Mesendoderm (in vitro differentiated cells): Measurements from ENCODE around the gene S100PBP.

Experiments used
- DNase-seq: peaks from one replicate; pipeline ENCODE4 v3.0.0; 2013
- H2AK5ac ChIP-seq: 2 replicates; pipeline ENCODE4 v1.6.1; 2013; ENCODE audit warnings: low read length, inconsistent platforms
- H2BK120ac ChIP-seq: 2 replicates; pipeline ENCODE4 v1.6.1; 2013; ENCODE audit warnings: low read depth, mild to moderate bottlenecking, low read length, moderate library complexity, mixed read lengths
- H2BK15ac ChIP-seq: replicated peaks from 2 replicates; pipeline ENCODE4 v1.6.1; 2013; ENCODE audit warnings: low read depth, mild to moderate bottlenecking, moderate library complexity
- H2BK5ac ChIP-seq: 2 replicates; pipeline ENCODE4 v1.6.1; 2013; ENCODE audit warnings: low read length, inconsistent platforms
- H3K18ac ChIP-seq: 2 replicates; pipeline ENCODE4 v1.6.1; 2013; ENCODE audit warnings: mild to moderate bottlenecking, low read length, mixed read lengths
- H3K23ac ChIP-seq: one replicate; pipeline ENCODE4 v1.6.1; 2013; ENCODE audit warnings: low read length
- H3K27ac ChIP-seq: 2 replicates; pipeline ENCODE4 v1.5.1; 2013; ENCODE audit warnings: low read depth, mild to moderate bottlenecking, inconsistent platforms, low read length, moderate library complexity
- H3K27me3 ChIP-seq: 2 replicates; pipeline ENCODE4 v1.6.1; 2013; ENCODE audit warnings: low read length, control low read depth, mild to moderate bottlenecking, inconsistent platforms; ENCODE audit not compliant: insufficient read depth, poor library complexity
- H3K36me3 ChIP-seq: 2 replicates; pipeline ENCODE4 v1.6.1; 2013; ENCODE audit warnings: low read length, inconsistent platforms; ENCODE audit not compliant: control insufficient read depth, insufficient read depth
- H3K4ac ChIP-seq: one replicate; pipeline ENCODE4 v1.6.1; 2013; ENCODE audit warnings: low read depth, mild to moderate bottlenecking, low read length, moderate library complexity
- H3K4me1 ChIP-seq: 2 replicates; pipeline ENCODE4 v1.6.1; 2013; ENCODE audit warnings: low read depth, low read length, inconsistent platforms; ENCODE audit not compliant: control insufficient read depth
- H3K4me2 ChIP-seq: 2 replicates; pipeline ENCODE4 v1.6.1; 2013; ENCODE audit warnings: low read length
- H3K4me3 ChIP-seq: 2 replicates; pipeline ENCODE4 v1.5.1; 2013; ENCODE audit warnings: mild to moderate bottlenecking, low read length
- H3K56ac ChIP-seq: one replicate; pipeline ENCODE4 v1.6.1; 2013; ENCODE audit warnings: low read length
- H3K79me1 ChIP-seq: 2 replicates; pipeline ENCODE4 v1.6.1; 2013; ENCODE audit warnings: low read length, inconsistent platforms
- H3K79me2 ChIP-seq: 2 replicates; pipeline ENCODE4 v1.6.1; 2013; ENCODE audit warnings: mild to moderate bottlenecking, low read length; ENCODE audit not compliant: control insufficient read depth, insufficient read depth
- H3K9ac ChIP-seq: 2 replicates; pipeline ENCODE4 v1.6.1; 2013; ENCODE audit warnings: low read length, inconsistent platforms
- H4K5ac ChIP-seq: one replicate; pipeline ENCODE4 v1.6.1; 2013; ENCODE audit warnings: low read length
- H4K8ac ChIP-seq: one replicate; pipeline ENCODE4 v1.6.1; 2013; ENCODE audit warnings: low read depth, mild to moderate bottlenecking, control low read depth, low read length, moderate library complexity
- WGBS: extraction: QIAGEN DNeasy Blood & Tissue Kit; methylation state at CpG from one replicate; pipeline ENCODE4 v1.1.7; 2013; ENCODE audit warnings: low lambda C conversion rate, missing lambda C conversion rate; ENCODE audit not compliant: insufficient coverage; ENCODE audit errors: extremely low coverage; 5-methylcytosine and 5-hydroxymethylcytosine counted together

The S100PBP gene

GRCh38 chr1:32771561-32772280 lies 45.7 kb upstream of the S100PBP start:
- no peak overlapping the region for H3K18ac ChIP-seq
- H3K23ac ChIP-seq, result no peak overlapping the region
- peaks cover 2% of the 10 kb centered on the region for H3K4me1 ChIP-seq
- no peak overlapping the region for H3K4me3 ChIP-seq
- H2BK120ac ChIP-seq, result no peak overlapping the region
- no peak for DNase-seq
- H4K5ac ChIP-seq, result no peak overlapping the region
- H3K27me3 ChIP-seq, result no peaks in the 10 kb centered on the region
- no peak overlapping the region for H3K9ac ChIP-seq
- H2BK5ac ChIP-seq, result no peak overlapping the region
- H3K79me2 ChIP-seq, result peaks cover 12% of the 10 kb centered on the region
- no peak overlapping the region for H3K4me2 ChIP-seq
- H3K27ac ChIP-seq, result no peak overlapping the region
- H2BK15ac ChIP-seq, result no peak overlapping the region
- no peak overlapping the region for H4K8ac ChIP-seq
- peak overlapping the region; percentile 44 for H3K56ac ChIP-seq
- no peak overlapping the region for H2AK5ac ChIP-seq
- no CpG with 5 or more reads among the region's 30 CpGs for WGBS
- H3K36me3 ChIP-seq, result peaks cover 11% of the 10 kb centered on the region
- peaks cover 10% of the 10 kb centered on the region for H3K79me1 ChIP-seq
- H3K4ac ChIP-seq, result no peak overlapping the region

GRCh38 chr1:32772281-32773017 lies 45.0 kb upstream of the S100PBP start:
- Histone ChIP-seq H3K4me3 (no peak overlapping the region), H2BK5ac (no peak overlapping the region), H2BK15ac (no peak overlapping the region), H4K8ac (no peak overlapping the region), H3K23ac (no peak overlapping the region), H2BK120ac (no peak overlapping the region), H3K56ac (no peak overlapping the region), H3K18ac (no peak overlapping the region), H2AK5ac (no peak overlapping the region), H3K9ac (no peak overlapping the region), H3K27ac (no peak overlapping the region), H3K4me1 (no peaks in the 10 kb centered on the region), H3K36me3 (peaks cover 11% of the 10 kb centered on the region), H3K79me1 (peaks cover 5% of the 10 kb centered on the region), H3K79me2 (peaks cover 4% of the 10 kb centered on the region), H3K4me2 (no peak overlapping the region), H4K5ac (no peak overlapping the region), H3K27me3 (no peaks in the 10 kb centered on the region), H3K4ac (no peak overlapping the region)
- WGBS, result no CpG with 5 or more reads among the region's 10 CpGs
- DNase-seq, result no peak

GRCh38 chr1:32773018-32773763 lies 44.3 kb upstream of the S100PBP start:
- peak; percentile 90 for DNase-seq
- WGBS, result no CpG with 5 or more reads among the region's 9 CpGs
- Histone ChIP-seq H3K4me3 (no peak overlapping the region), H2AK5ac (no peak overlapping the region), H3K4me1 (no peaks in the 10 kb centered on the region), H3K27ac (no peak overlapping the region), H4K5ac (no peak overlapping the region), H3K4me2 (no peak overlapping the region), H3K79me1 (no peaks in the 10 kb centered on the region), H3K36me3 (peaks cover 9% of the 10 kb centered on the region), H3K79me2 (no peaks in the 10 kb centered on the region), H3K23ac (no peak overlapping the region), H2BK120ac (no peak overlapping the region), H3K27me3 (no peaks in the 10 kb centered on the region), H3K9ac (no peak overlapping the region), H3K4ac (no peak overlapping the region), H3K18ac (no peak overlapping the region), H2BK5ac (no peak overlapping the region), H2BK15ac (no peak overlapping the region), H4K8ac (no peak overlapping the region), H3K56ac (no peak overlapping the region)

GRCh38 chr1:32773764-32774463 lies 43.5 kb upstream of the S100PBP start:
- Histone ChIP-seq H3K27ac (no peak overlapping the region), H3K18ac (no peak overlapping the region), H3K56ac (no peak overlapping the region), H2BK120ac (no peak overlapping the region), H3K79me2 (no peaks in the 10 kb centered on the region), H4K5ac (no peak overlapping the region), H3K79me1 (no peaks in the 10 kb centered on the region), H3K27me3 (no peaks in the 10 kb centered on the region), H3K4me3 (no peak overlapping the region), H3K4me1 (no peaks in the 10 kb centered on the region), H3K9ac (no peak overlapping the region), H3K4me2 (no peak overlapping the region), H2BK5ac (no peak overlapping the region), H2BK15ac (no peak overlapping the region), H4K8ac (no peak overlapping the region), H3K36me3 (peaks cover 9% of the 10 kb centered on the region), H3K4ac (no peak overlapping the region), H2AK5ac (no peak overlapping the region), H3K23ac (no peak overlapping the region)
- no CpG with 5 or more reads among the region's 7 CpGs for WGBS
- peak; percentile 10 for DNase-seq

- Histone ChIP-seq H2AK5ac (no peak overlapping the region), H4K8ac (no peak overlapping the region), H2BK120ac (no peak overlapping the region), H3K18ac (no peak overlapping the region), H3K4me3 (no peak overlapping the region), H3K27me3 (no peaks in the 10 kb centered on the region), H3K4me1 (no peaks in the 10 kb centered on the region), H3K4me2 (no peak overlapping the region), H3K4ac (no peak overlapping the region), H3K79me1 (no peaks in the 10 kb centered on the region), H3K79me2 (no peaks in the 10 kb centered on the region), H3K27ac (no peak overlapping the region), H2BK15ac (no peak overlapping the region), H4K5ac (no peak overlapping the region), H3K9ac (no peak overlapping the region), H3K56ac (no peak overlapping the region), H2BK5ac (no peak overlapping the region), H3K36me3 (peaks cover 14% of the 10 kb centered on the region), H3K23ac (no peak overlapping the region)
- peak; percentile 27 for DNase-seq
Measured at GRCh38 chr1:32774464-32774808, 43.0 kb upstream of the S100PBP start.
